GM19397 (cell line): ENCODE data around the gene ZNF23.
"Not testable (repeated sequence)": the region's sequence is repeated elsewhere in the genome, so short reads cannot be mapped to it uniquely, and the experiment has no call there.

Experiments used
- ATAC-seq: cut with Tn5 transposase; IDR thresholded peaks from one replicate; pipeline ENCODE4 v1.9.1; 2021; ENCODE audit warnings: mild to moderate bottlenecking, moderate library complexity; ENCODE audit not compliant: unreplicated experiment

ZNF23 gene

DNA sequence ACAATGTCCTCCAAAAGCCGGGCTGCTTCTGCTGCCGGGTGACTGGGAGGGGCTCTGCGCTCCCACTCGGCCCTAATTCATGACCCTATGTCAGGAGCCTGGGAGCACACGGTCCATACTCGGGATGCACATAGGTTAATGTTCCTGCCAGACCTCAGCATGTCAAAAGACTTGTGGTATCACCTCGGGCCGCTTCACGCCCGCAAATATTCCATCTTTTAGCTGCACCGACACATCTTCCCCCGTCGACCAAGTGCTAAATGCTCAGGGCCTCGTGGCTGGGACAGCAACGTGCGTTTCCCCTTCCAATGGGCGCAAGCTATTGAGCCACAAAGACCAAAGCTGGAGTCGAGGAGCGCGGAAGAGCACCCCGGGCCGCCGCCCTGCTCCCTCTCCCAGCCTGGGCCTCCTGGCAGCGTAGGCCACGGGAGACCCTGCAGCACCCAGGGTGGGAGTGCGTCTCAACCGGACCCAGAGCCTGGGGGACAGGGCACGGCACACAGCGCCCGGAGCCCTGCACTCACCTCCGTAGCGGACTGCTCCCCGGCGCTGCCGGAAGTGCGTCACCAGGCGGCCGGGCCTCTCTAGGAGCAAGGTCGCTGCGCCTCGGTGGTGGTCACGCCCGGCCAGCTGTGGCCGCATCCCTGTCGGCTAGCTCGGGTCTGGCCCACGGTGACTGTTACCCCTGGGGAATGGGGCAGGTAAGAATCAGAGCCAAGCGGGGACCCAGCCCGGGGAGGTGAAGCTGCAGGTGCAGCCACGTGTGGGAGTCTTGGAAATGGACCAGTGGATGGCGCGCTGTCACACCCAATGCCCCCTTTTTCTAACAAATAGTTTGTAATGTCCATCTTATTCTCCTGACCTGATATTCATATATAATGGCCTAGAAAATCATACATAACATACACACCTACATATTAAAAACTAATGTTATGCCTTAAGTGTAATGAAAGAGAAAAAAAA, at the start of gene ZNF23:
Gene ZNF23, minus strand, starts transcription at position 562 of the 963 bp plus-strand sequence. CDS start 5,451 bp downstream, outside the sequence.
- ATAC-seq: peak; percentile 98

DNA sequence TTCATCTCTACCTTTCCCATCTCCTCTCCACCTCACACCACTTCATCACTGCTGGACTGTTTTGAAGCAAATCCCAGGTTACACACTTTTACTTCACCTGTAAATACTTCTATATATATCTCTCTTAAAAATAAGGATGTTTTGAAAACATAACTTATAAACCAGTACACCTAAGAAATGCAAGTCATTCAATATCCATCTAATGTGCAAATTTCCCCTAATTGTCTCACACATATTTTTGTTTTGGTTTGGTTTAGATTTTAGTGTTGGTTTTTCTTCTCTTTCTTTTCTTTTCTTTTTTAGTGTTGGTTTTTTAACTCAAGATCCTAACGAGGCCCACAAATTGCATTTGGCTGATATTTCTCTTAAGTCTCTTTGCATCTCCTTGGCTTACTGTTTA, 45.0 kb upstream of the ZNF23 start:
- ATAC-seq: no peak

DNA sequence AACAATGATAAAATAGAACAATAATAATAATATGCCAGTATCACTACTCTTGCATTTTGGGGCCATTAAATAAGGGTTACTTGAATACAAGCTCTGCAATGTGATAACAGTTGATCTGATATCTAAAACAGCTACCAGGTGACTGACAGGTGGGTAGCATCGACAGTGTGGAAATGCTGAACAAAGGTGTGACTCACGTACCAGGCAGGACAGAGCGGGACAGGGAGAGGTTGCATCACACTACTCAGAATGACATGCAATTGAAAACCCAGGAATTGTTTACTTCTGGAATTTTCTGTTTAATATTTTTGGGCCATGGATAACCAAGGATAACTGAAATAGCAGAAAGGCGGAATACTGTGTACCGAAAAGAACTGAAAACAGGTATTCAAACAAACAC, 42.9 kb upstream of the ZNF23 start:
- no peak for ATAC-seq

DNA sequence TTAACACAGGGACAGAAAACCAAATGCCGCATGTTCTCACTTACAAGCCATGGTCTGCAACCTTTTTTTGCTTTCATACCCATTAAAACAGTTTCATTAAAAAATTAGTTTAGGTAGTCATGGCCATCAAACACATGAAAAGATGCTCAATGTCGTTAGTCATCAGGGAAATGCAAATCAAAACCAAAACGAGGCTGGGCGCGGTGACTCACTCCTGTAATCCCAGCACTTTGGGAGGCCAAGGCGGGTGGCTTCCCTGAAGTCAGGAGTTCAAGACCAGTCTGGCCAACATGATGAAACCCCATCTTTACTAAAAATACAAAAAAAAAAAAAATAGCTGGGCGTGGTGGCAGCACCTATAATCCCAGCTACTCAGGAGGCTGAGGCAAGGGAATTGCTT, 42.0 kb upstream of the ZNF23 start:
- ATAC-seq: not testable (repeated sequence)

DNA sequence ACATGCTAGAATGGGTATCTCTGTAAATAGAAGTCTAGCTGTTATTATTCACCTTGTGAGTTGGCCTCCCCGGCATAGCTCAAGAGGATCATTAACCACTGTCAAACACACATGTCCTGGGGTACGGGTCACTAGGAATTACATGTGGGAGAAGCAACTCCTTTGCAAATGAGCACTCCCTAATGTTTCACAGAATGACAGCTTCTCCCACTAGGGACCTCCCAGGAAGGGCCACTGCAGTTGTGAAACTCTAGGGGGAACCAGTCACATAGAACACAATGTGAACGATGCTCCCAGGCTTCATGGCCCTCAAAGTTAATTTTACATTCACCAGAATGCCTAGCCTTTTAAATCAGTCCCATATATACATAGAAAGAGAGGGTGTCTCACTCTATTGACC, 39.5 kb upstream of the ZNF23 start:
- no peak for ATAC-seq

DNA sequence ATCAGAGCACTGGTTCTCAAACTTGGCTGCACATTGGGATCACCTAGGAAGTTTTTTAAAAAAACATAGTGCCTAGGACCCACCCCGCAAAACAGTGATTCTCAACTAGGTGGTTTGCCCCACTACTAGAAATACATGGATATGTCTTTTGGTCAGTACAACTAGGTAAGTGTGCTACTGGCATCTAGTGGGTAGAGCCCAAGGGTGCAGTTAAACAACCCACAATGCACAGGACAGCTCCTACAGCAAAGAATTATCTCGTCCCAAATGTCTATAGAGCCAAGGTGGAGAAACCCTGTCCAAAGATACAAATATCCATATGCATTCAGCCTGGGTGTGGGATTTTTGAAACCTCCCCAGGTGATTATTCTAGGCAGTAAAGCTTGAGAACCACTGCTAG, 38.9 kb upstream of the ZNF23 start:
- no peak for ATAC-seq

DNA sequence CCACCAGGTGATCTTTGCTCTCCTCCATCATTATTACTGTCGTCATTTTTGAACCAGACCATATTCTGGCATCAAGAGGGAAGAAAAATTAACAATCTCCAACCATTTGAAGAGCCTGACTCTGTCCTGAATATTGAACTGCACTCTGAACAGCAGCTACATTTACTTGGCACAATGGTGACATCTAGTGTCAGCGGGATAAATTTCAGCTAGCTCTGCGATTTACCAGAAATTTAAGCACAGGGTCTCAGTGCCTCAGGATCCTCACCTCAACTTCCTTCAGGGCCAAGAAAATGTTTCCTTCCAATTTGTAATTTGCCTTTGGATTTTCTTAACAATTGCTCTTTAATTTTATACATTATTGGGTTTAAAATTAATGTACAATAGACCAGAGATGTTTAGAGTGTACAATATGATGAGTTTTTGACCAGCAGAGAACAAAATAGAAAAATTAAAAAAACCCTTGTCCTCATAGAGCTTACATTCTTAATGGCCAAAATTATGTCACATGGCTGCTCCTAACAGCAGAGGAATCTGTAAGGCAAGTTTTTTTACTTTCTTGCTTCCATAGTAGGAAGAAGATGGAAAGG, 37.8 kb upstream of the ZNF23 start:
- ATAC-seq: no peak

GRCh38 chr16:71498031-71498430, 36.0 kb upstream of the ZNF23 start:
- ATAC-seq: no peak

GRCh38 chr16:71493213-71493612, 31.2 kb upstream of the ZNF23 start:
- no peak for ATAC-seq

DNA sequence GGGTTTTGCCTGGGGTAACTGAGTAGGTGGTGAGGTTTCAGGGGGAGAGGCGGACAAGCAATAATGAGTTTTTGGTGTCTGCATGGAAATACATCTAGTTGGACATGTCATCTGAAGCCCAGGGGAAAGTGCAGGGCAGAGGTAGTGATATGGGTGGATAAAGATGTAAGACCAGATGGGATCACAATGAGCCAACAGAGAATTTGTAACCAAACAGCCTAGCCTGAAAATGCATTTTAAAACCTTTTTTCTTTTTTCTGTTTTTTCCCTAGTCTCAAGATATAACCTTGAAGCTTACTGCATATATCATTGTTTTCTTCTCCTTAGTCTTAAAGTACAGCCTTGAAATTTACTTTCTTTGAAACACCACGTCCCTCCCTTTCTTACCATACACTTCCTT, 30.7 kb upstream of the ZNF23 start:
- no peak for ATAC-seq

GRCh38 chr16:71491054-71491453, 29.0 kb upstream of the ZNF23 start:
- no peak for ATAC-seq

- ATAC-seq: no peak
Measured at GRCh38 chr16:71490361-71490760, 28.3 kb upstream of the ZNF23 start.

DNA sequence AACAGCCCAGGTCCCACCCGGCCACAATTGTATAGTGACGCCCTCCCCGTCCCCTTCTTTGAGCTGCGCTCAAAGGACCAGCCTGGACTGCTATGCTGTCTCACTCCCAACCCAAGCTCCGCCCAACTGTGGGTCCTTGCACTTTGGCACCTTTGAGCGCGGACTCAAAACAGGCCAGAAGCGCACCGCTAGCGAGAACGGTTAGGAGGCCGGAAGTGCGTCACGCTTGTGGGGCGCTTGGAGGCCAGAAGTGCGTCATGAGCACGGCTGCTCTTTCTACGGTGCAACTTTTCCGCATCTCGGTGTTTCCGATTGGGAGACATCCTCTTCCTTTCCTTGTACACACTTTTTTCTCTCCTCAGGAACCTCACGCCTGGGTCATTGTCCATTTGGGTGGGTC, 27.1 kb upstream of the ZNF23 start, which contains the start of gene ZNF19:
Gene ZNF19, minus strand, starts transcription at position 203 of the 400 bp plus-strand sequence. CDS start 7,210 bp downstream, outside the sequence.
- no peak for ATAC-seq

DNA sequence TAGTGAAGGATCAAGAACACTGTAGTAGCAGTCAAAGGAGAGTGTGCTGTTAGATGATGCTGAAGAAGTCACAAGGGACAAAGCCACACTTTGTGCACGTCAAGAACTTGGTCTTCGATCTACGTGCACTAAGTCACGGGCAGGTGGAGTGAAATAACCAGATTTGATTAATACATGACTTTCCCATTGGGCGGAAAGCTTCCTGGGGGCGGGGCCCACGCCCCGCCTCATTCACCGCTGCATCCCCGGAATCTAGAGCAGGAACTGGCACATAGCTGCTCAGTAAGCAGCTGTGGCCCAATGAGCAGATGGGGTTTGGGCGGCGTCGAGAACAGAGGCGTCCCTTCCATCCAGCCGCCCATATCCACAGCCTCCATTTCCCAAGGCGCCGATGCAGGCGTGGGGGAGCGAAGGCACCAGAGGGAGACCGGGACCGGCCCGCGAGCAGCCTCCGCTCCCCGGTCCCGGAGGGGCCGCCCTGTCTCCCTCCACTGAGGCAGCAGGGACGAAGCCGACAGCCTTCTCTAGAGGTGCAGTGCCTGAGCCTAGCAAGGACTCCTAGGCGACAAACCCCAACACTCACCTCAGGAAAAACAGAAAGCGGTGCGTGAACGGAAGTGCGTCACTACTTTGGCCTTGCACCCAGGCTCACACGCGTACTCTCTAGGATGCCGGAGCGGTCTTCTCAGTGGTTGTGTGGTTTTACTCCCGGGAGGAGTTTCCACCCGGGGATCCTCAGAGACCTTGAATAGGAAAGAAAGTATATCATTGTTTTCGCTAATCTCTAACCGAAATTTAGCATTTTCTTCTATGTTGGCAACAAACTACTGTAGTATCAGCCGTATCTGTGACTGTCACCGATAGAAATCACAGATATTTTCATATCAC, 22.2 kb upstream of the ZNF23 start:
- ATAC-seq: peak; percentile 90

- ATAC-seq: no peak
Measured at GRCh38 chr16:71482569-71482968, 20.5 kb upstream of the ZNF23 start.

DNA sequence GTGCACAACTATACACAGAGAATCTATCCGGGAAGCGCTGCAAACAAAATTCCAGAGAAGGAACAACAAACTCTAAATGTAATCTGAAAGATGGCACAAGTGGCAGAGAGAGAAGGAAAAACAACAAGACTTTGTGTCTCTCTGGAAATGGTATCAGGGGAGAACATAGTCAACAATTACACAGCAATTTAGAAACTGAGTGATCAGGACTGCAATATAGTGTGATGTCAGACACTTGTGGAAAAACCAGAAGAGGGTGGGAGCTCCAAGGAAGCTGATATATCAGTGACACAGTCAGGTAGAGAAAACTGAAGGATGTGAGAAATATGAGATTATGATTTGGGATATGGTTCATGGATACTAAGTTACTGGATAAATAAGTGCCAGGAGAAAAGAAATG, 18.9 kb upstream of the ZNF23 start:
- ATAC-seq: no peak

DNA sequence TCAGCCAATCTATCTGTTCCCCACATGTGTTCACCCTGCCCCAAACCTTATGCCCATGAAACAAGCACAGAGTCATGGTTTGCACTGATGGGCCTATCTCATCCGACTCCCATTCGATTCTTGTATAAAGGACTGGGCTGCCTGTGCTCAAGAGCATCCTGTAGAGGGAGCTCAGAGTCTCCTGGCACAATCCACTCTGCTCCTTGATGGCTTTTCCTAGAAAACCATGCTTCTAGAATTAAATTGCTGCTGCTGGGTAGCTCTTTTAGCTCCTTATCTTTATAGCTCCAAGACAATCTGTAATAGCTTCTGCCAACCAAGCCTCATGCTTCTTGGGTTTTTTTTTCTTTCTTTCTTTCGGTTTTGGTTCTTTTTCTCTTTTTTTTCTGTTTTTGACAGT, 17.4 kb upstream of the ZNF23 start:
- ATAC-seq: no peak

- ATAC-seq: no peak
Measured at GRCh38 chr16:71476457-71477124, 14.5 kb upstream of the ZNF23 start.

- no peak for ATAC-seq
Measured at GRCh38 chr16:71474864-71475263, 12.8 kb upstream of the ZNF23 start.

DNA sequence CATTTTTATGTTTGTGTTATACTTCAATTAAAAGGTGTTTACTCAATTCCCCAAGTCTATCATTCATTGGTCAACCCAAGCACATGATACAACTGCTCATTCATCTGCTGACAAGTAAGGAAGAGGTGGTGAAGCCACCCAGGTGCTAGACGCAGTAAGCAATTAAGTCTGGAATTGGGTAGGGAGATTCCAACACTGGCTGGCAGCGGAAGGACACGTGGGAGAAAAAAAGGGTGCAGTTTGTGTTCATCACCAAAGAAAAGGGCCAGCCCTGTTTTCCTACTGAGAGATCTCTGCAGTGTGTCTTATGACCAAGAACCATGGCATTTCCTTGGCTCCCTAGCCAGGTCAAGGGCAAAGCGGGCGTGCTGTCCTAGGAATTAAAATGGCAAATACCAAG, 11.8 kb upstream of the ZNF23 start:
- no peak for ATAC-seq

- ATAC-seq: no peak
Measured at GRCh38 chr16:71472931-71473330, 10.9 kb upstream of the ZNF23 start.
